H9 (cell line): ENCODE measurements around the gene TIAM2. TPM values are rescaled to one million over a fixed set of nuclear protein-coding genes. Genes with fewer than 3 reads are reported as not detected.

Experiments used
- DNase-seq: peaks from one replicate; pipeline ENCODE4 v3.0.0-alpha.2; 2017
- H2AFZ ChIP-seq: one replicate; pipeline ENCODE4 v1.6.1; 2013; ENCODE audit warnings: mild to moderate bottlenecking, low read length, control low read depth, moderate library complexity
- H2AK5ac ChIP-seq: 2 replicates; pipeline ENCODE4 v1.6.1; 2013; ENCODE audit warnings: low read length, control low read depth, mixed read lengths; ENCODE audit not compliant: insufficient read length
- H2BK120ac ChIP-seq: one replicate; pipeline ENCODE4 v1.6.1; 2013; ENCODE audit warnings: low read depth, mild to moderate bottlenecking, low read length, control low read depth, inconsistent platforms; ENCODE audit not compliant: poor library complexity, severe bottlenecking
- H2BK12ac ChIP-seq: 2 replicates; pipeline ENCODE4 v1.6.1; 2013; ENCODE audit warnings: low read length, control low read depth, mixed read lengths, low read depth; ENCODE audit not compliant: insufficient read length
- H2BK15ac ChIP-seq: 2 replicates; pipeline ENCODE4 v1.6.1; 2013; ENCODE audit warnings: low read depth, low read length, control low read depth
- H2BK20ac ChIP-seq: one replicate; pipeline ENCODE4 v1.6.1; 2013; ENCODE audit warnings: low read depth, mild to moderate bottlenecking, low read length, control low read depth, inconsistent platforms; ENCODE audit not compliant: poor library complexity, severe bottlenecking
- H2BK5ac ChIP-seq: 2 replicates; pipeline ENCODE4 v1.6.1; 2013; ENCODE audit warnings: low read length, control low read depth, mixed read lengths; ENCODE audit not compliant: insufficient read length
- H3K14ac ChIP-seq: 2 replicates; pipeline ENCODE4 v1.6.1; 2013; ENCODE audit warnings: low read length, control low read depth; ENCODE audit not compliant: insufficient read depth
- H3K18ac ChIP-seq: 2 replicates; pipeline ENCODE4 v1.6.1; 2013; ENCODE audit warnings: low read depth, mild to moderate bottlenecking, mixed read lengths, low read length, control low read depth; ENCODE audit not compliant: insufficient read length
- H3K23ac ChIP-seq: 2 replicates; pipeline ENCODE4 v1.6.1; 2013; ENCODE audit warnings: low read length, control low read depth, mixed read lengths, low read depth; ENCODE audit not compliant: insufficient read length
- H3K23me2 ChIP-seq: 2 replicates; pipeline ENCODE4 v1.6.1; 2013; ENCODE audit warnings: low read depth, mild to moderate bottlenecking, mixed read lengths, low read length, control low read depth; ENCODE audit not compliant: insufficient read length, poor library complexity, severe bottlenecking
- H3K27ac ChIP-seq: 2 replicates; pipeline ENCODE4 v1.5.1; 2013; ENCODE audit warnings: low read length, control low read depth, mixed read lengths, low read depth; ENCODE audit not compliant: insufficient read length
- H3K27me3 ChIP-seq: 2 replicates; pipeline ENCODE4 v1.6.1; 2013; ENCODE audit warnings: low read length, control low read depth, inconsistent platforms; ENCODE audit not compliant: insufficient read depth
- H3K4ac ChIP-seq: 2 replicates; pipeline ENCODE4 v1.6.1; 2013; ENCODE audit warnings: low read depth, mild to moderate bottlenecking, control low read depth, inconsistent platforms, low read length, moderate library complexity
- H3K4me1 ChIP-seq: 2 replicates; pipeline ENCODE4 v1.6.1; 2013; ENCODE audit warnings: low read length, control low read depth, inconsistent platforms; ENCODE audit not compliant: insufficient read depth
- H3K4me2 ChIP-seq: 2 replicates; pipeline ENCODE4 v1.6.1; 2013; ENCODE audit warnings: low read length, control low read depth, mixed read lengths; ENCODE audit not compliant: insufficient read length, insufficient read depth
- H3K56ac ChIP-seq: 2 replicates; pipeline ENCODE4 v1.6.1; 2013; ENCODE audit warnings: low read depth, mild to moderate bottlenecking, mixed read lengths, low read length, control low read depth; ENCODE audit not compliant: insufficient read length
- H3K79me1 ChIP-seq: 2 replicates; pipeline ENCODE4 v1.6.1; 2013; ENCODE audit warnings: low read depth, mild to moderate bottlenecking, moderate library complexity, low read length, control low read depth, inconsistent platforms; ENCODE audit not compliant: insufficient read depth, poor library complexity, severe bottlenecking
- H3K79me2 ChIP-seq: 2 replicates; pipeline ENCODE4 v1.6.1; 2013; ENCODE audit warnings: low read length, control low read depth, inconsistent platforms; ENCODE audit not compliant: insufficient read depth
- H3K9ac ChIP-seq: 2 replicates; pipeline ENCODE4 v1.6.1; 2013; ENCODE audit warnings: low read length, control low read depth, mixed read lengths; ENCODE audit not compliant: insufficient read length; ENCODE audit errors: extremely low read depth
- H3K9me3 ChIP-seq: one replicate; pipeline ENCODE4 v1.6.1; 2013; ENCODE audit warnings: low read depth, low read length, inconsistent platforms; ENCODE audit not compliant: control insufficient read depth
- H3T11ph ChIP-seq: one replicate; pipeline ENCODE4 v1.6.1; 2013; ENCODE audit warnings: mild to moderate bottlenecking, low read length, control low read depth, inconsistent platforms
- H4K20me1 ChIP-seq: one replicate; pipeline ENCODE4 v1.6.1; 2013; ENCODE audit not compliant: control insufficient read depth, insufficient read length, insufficient read depth
- H4K5ac ChIP-seq: 2 replicates; pipeline ENCODE4 v1.6.1; 2013; ENCODE audit warnings: low read depth, mild to moderate bottlenecking, mixed read lengths, low read length, control low read depth; ENCODE audit not compliant: insufficient read length
- H4K8ac ChIP-seq: replicated peaks from 2 replicates; pipeline ENCODE4 v1.6.1; 2013; ENCODE audit warnings: low read length, control low read depth, mixed read lengths, low read depth; ENCODE audit not compliant: insufficient read length
- H4K91ac ChIP-seq: 2 replicates; pipeline ENCODE4 v1.6.1; 2013; ENCODE audit warnings: low read depth, mild to moderate bottlenecking, moderate library complexity, mixed read lengths, low read length, control low read depth; ENCODE audit not compliant: insufficient read length
- H3K27ac Mint-ChIP-seq, 3 experiments: 2 replicates in 2 of 3; 3 replicates in 1 of 3; pipeline ENCODE4 v1.8.0; 2020 to 2021; ENCODE audit warnings: mixed read lengths in 3 of 3, mild to moderate bottlenecking in 1 of 3, moderate library complexity in 1 of 3
- H3K27me3 Mint-ChIP-seq: 2 replicates; pipeline ENCODE4 v1.8.0; 2021; ENCODE audit warnings: low read depth, mild to moderate bottlenecking, moderate library complexity, mixed read lengths
- H3K36me3 Mint-ChIP-seq, 3 experiments: 2 replicates in 2 of 3; 3 replicates in 1 of 3; pipeline ENCODE4 v1.8.0; 2020 to 2021; ENCODE audit warnings: low read depth in 3 of 3, mixed read lengths in 3 of 3; ENCODE audit not compliant: insufficient read depth in 1 of 3
- H3K4me1 Mint-ChIP-seq, 2 experiments: 2 replicates each; pipeline ENCODE4 v1.8.0; 2020; ENCODE audit warnings: mixed read lengths in 2 of 2
- H3K4me3 Mint-ChIP-seq, 2 experiments: 2 replicates in 1 of 2; 3 replicates in 1 of 2; pipeline ENCODE4 v1.8.0; 2020 to 2021; ENCODE audit warnings: mild to moderate bottlenecking in 2 of 2, mixed read lengths in 2 of 2, moderate library complexity in 1 of 2
- H3K9me3 Mint-ChIP-seq, 2 experiments: 2 replicates in 1 of 2; 3 replicates in 1 of 2; pipeline ENCODE4 v1.8.0; 2020; ENCODE audit warnings: mild to moderate bottlenecking in 2 of 2, mixed read lengths in 2 of 2, moderate library complexity in 1 of 2
- CTCF ChIP-seq: fragments of 200-600 bp; sonication (generic); conservative IDR thresholded peaks from 3 replicates; pipeline ENCODE4 v1.8.0; 2021; ENCODE audit warnings: antibody characterized with exemption, mild to moderate bottlenecking
- WGBS: extraction: QIAGEN DNeasy Blood & Tissue Kit; methylation state at CpG from one replicate; pipeline ENCODE4 v1.1.7; 2013; ENCODE audit warnings: missing lambda C conversion rate, low lambda C conversion rate, mixed read lengths; ENCODE audit not compliant: insufficient read length; ENCODE audit errors: extremely low coverage; 5-methylcytosine and 5-hydroxymethylcytosine counted together
- total RNA-seq: library from RNA; stranded (reverse); gene quantifications from 2 replicates; pipeline ENCODE4 v1.2.1, GENCODE V29; 2021

TIAM2 gene
- total RNA-seq, 1 experiment from 2014 or later, result 6.3 TPM

- H3K56ac ChIP-seq, result no peak overlapping the region
- H2AK5ac ChIP-seq, result no peak overlapping the region
- H4K91ac ChIP-seq, result no peak overlapping the region
- no peak overlapping the region for H2BK20ac ChIP-seq
- no peak overlapping the region for H3K14ac ChIP-seq
- H2BK15ac ChIP-seq, result no peak overlapping the region
- H4K8ac ChIP-seq, result no peak overlapping the region
- H2BK5ac ChIP-seq, result no peak overlapping the region
- H3K27me3 ChIP-seq, result no peaks in the 10 kb centered on the region
- no peaks in the 10 kb centered on the region for H3K79me1 ChIP-seq
- H3T11ph ChIP-seq, result no peak overlapping the region
- H3K4me2 ChIP-seq, result no peak overlapping the region
- H3K9me3 Mint-ChIP-seq, result peaks cover 0 to 2% of the 10 kb centered on the region in 2 experiments; a peak in 3 of 5 replicates
- H3K9ac ChIP-seq, result no peak overlapping the region
- H4K5ac ChIP-seq, result no peak overlapping the region
- no peak overlapping the region for H3K4ac ChIP-seq
- H3K79me2 ChIP-seq, result no peaks in the 10 kb centered on the region
- WGBS, result no CpG with 5 or more reads among the region's 7 CpGs
- H2BK12ac ChIP-seq, result no peak overlapping the region
- no peak overlapping the region for H3K23ac ChIP-seq
- no peak overlapping the region for H3K27ac ChIP-seq
- no peak for TF ChIP-seq CTCF
- H3K36me3 Mint-ChIP-seq, result peaks cover 10 to 16% (median 11%) of the 10 kb centered on the region in 3 experiments
- H4K20me1 ChIP-seq, result no peaks in the 10 kb centered on the region
- H3K9me3 ChIP-seq, result no peaks in the 10 kb centered on the region
- DNase-seq, result no peak
- no peak overlapping the region; a peak in 1 of 7 replicates for H3K27ac Mint-ChIP-seq
- H3K23me2 ChIP-seq, result no peaks in the 10 kb centered on the region
- no peak overlapping the region for H2BK120ac ChIP-seq
- H3K18ac ChIP-seq, result no peak overlapping the region
- H3K27me3 Mint-ChIP-seq, result no peaks in the 10 kb centered on the region
- no peak overlapping the region for H3K4me3 Mint-ChIP-seq
- H3K4me1 Mint-ChIP-seq, result peaks cover 22 to 23% of the 10 kb centered on the region in 2 experiments
- no peak overlapping the region for H2AFZ ChIP-seq
- H3K4me1 ChIP-seq, result peaks cover 9% of the 10 kb centered on the region
Observed at GRCh38 chr6:155224618-155225017, 229.5 kb downstream of the TIAM2 start.
